Muscle layer of duodenum (tissue), 2 donors: ENCODE data around the gene ZNF23.

Source experiments
- H3K27ac ChIP-seq: one replicate; pipeline ENCODE4 v1.7.0; 2013; ENCODE audit warnings: mild to moderate bottlenecking, low read length
- H3K27me3 ChIP-seq: one replicate; pipeline ENCODE4 v1.7.0; 2013; ENCODE audit warnings: low read depth, mild to moderate bottlenecking, control low read depth, low read length
- H3K36me3 ChIP-seq, 2 donors: one replicate each; pipeline ENCODE4 v1.7.0; 2013; ENCODE audit warnings: low read length in 2 of 2, control low read depth in 1 of 2, mild to moderate bottlenecking in 1 of 2; ENCODE audit not compliant: insufficient read depth in 2 of 2, control insufficient read depth in 1 of 2
- H3K4me1 ChIP-seq, 2 donors: one replicate each; pipeline ENCODE4 v1.7.0; 2013; ENCODE audit warnings: low read length in 2 of 2, mild to moderate bottlenecking in 2 of 2, control low read depth in 1 of 2, moderate library complexity in 1 of 2; ENCODE audit not compliant: insufficient read depth in 2 of 2, control insufficient read depth in 1 of 2
- H3K4me3 ChIP-seq, 2 donors: one replicate each; pipeline ENCODE4 v1.7.0; 2013; ENCODE audit warnings: low read length in 2 of 2, low read depth in 1 of 2, mild to moderate bottlenecking in 1 of 2
- H3K9me3 ChIP-seq, 2 donors: one replicate each; pipeline ENCODE4 v1.7.0; 2013; ENCODE audit warnings: low read length in 2 of 2, control low read depth in 1 of 2, mild to moderate bottlenecking in 1 of 2; ENCODE audit not compliant: control insufficient read depth in 1 of 2
- donor health status: healthy.

ZNF23 gene

GRCh38 chr16:71441348-71442050 lies 20.5 kb downstream of the ZNF23 start:
- Histone ChIP-seq H3K9me3 (peaks cover 9 to 50% of the 10 kb centered on the region in 2 donors), H3K4me1 (no peaks in the 10 kb centered on the region)

GRCh38 chr16:71440669-71441347 lies 21.2 kb downstream of the ZNF23 start:
- Histone ChIP-seq H3K9me3 (peaks cover 6 to 43% of the 10 kb centered on the region in 2 donors), H3K4me3 (no peak overlapping the region), H3K27me3 (no peaks in the 10 kb centered on the region), H3K36me3 (no peaks in the 10 kb centered on the region), H3K27ac (no peak overlapping the region), H3K4me1 (no peaks in the 10 kb centered on the region)

More at GRCh38 chr16:71441348-71442050, 20.5 kb downstream of the ZNF23 start:
- Histone ChIP-seq H3K4me3 (peak overlapping the region in 1 of 2 donors; percentile 26), H3K27me3 (no peaks in the 10 kb centered on the region), H3K27ac (no peak overlapping the region), H3K36me3 (no peaks in the 10 kb centered on the region)

GRCh38 chr16:71439523-71439922 lies 22.5 kb downstream of the ZNF23 start:
- Histone ChIP-seq H3K9me3 (peaks cover 0 to 30% of the 10 kb centered on the region in 2 donors), H3K27me3 (no peaks in the 10 kb centered on the region), H3K4me3 (no peak overlapping the region), H3K36me3 (no peaks in the 10 kb centered on the region), H3K27ac (no peak overlapping the region), H3K4me1 (no peaks in the 10 kb centered on the region)

- H3K27ac ChIP-seq: no peak overlapping the region
- no peaks in the 10 kb centered on the region for H3K4me1 ChIP-seq
- no peak overlapping the region for H3K4me3 ChIP-seq
- H3K36me3 ChIP-seq: no peaks in the 10 kb centered on the region
- H3K27me3 ChIP-seq: no peaks in the 10 kb centered on the region
- peaks cover 0 to under 1% of the 10 kb centered on the region in 2 donors for H3K9me3 ChIP-seq
These were observed 25.6 kb downstream of the ZNF23 start for GRCh38 chr16:71436473-71436872.

GRCh38 chr16:71432906-71433305 lies 29.1 kb downstream of the ZNF23 start:
- H3K9me3 ChIP-seq: peaks cover 0 to 6% of the 10 kb centered on the region in 2 donors
- H3K36me3 ChIP-seq: no peaks in the 10 kb centered on the region
- no peaks in the 10 kb centered on the region for H3K27me3 ChIP-seq
- H3K27ac ChIP-seq: no peak overlapping the region
- H3K4me1 ChIP-seq: no peaks in the 10 kb centered on the region
- H3K4me3 ChIP-seq: no peak overlapping the region

GRCh38 chr16:71431991-71432390 lies 30.1 kb downstream of the ZNF23 start:
- no peak overlapping the region for H3K4me3 ChIP-seq
- H3K27ac ChIP-seq: no peak overlapping the region
- peaks cover 0 to 6% of the 10 kb centered on the region in 2 donors for H3K9me3 ChIP-seq
- no peaks in the 10 kb centered on the region for H3K4me1 ChIP-seq
- no peaks in the 10 kb centered on the region for H3K36me3 ChIP-seq
- peaks cover 1% of the 10 kb centered on the region for H3K27me3 ChIP-seq

GRCh38 chr16:71431176-71431575 lies 30.9 kb downstream of the ZNF23 start:
- Histone ChIP-seq H3K36me3 (no peaks in the 10 kb centered on the region), H3K27me3 (peaks cover 7% of the 10 kb centered on the region), H3K9me3 (peaks cover 0 to 6% of the 10 kb centered on the region in 2 donors), H3K27ac (no peak overlapping the region), H3K4me3 (no peak overlapping the region), H3K4me1 (no peaks in the 10 kb centered on the region)

GRCh38 chr16:71430744-71431143 lies 31.3 kb downstream of the ZNF23 start:
- H3K4me1 ChIP-seq: no peaks in the 10 kb centered on the region
- no peak overlapping the region for H3K27ac ChIP-seq
- H3K4me3 ChIP-seq: no peak overlapping the region
- H3K9me3 ChIP-seq: peaks cover 0 to 6% of the 10 kb centered on the region in 2 donors
- H3K27me3 ChIP-seq: peaks cover 7% of the 10 kb centered on the region
- H3K36me3 ChIP-seq: no peaks in the 10 kb centered on the region

GRCh38 chr16:71429581-71429980 lies 32.5 kb downstream of the ZNF23 start:
- H3K9me3 ChIP-seq: peaks cover 0 to 6% of the 10 kb centered on the region in 2 donors
- H3K27ac ChIP-seq: no peak overlapping the region
- no peaks in the 10 kb centered on the region for H3K4me1 ChIP-seq

GRCh38 chr16:71428883-71429282 lies 33.2 kb downstream of the ZNF23 start:
- no peak overlapping the region for H3K4me3 ChIP-seq
- H3K36me3 ChIP-seq: no peaks in the 10 kb centered on the region
- peaks cover 7% of the 10 kb centered on the region for H3K27me3 ChIP-seq
- H3K4me1 ChIP-seq: no peaks in the 10 kb centered on the region
- H3K9me3 ChIP-seq: peaks cover 0 to 6% of the 10 kb centered on the region in 2 donors
- no peak overlapping the region for H3K27ac ChIP-seq

More at GRCh38 chr16:71429581-71429980, 32.5 kb downstream of the ZNF23 start:
- no peak overlapping the region for H3K4me3 ChIP-seq
- H3K36me3 ChIP-seq: no peaks in the 10 kb centered on the region
- peaks cover 7% of the 10 kb centered on the region for H3K27me3 ChIP-seq

GRCh38 chr16:71428385-71428784 lies 33.7 kb downstream of the ZNF23 start:
- Histone ChIP-seq H3K27me3 (peaks cover 7% of the 10 kb centered on the region), H3K9me3 (peaks cover 0 to 6% of the 10 kb centered on the region in 2 donors)

More at GRCh38 chr16:71428385-71428784, 33.7 kb downstream of the ZNF23 start:
- no peak overlapping the region for H3K27ac ChIP-seq
- H3K4me1 ChIP-seq: no peaks in the 10 kb centered on the region
- H3K36me3 ChIP-seq: no peaks in the 10 kb centered on the region
- no peak overlapping the region for H3K4me3 ChIP-seq
